Activated gamma-delta T cell (primary cell): ENCODE results near the gene KHDRBS1.
"Not testable (repeated sequence)": the region's sequence is repeated elsewhere in the genome, so short reads cannot be mapped to it uniquely, and the experiment has no call there.

Source experiments
- DNase-seq: peaks from one replicate; lab custom pipeline; 2025; lab: John Stamatoyannopoulos, UW
- total RNA-seq, 2 donors: gene quantifications; one replicate each; lab custom pipeline; 2026; lab: John Stamatoyannopoulos, UW

The KHDRBS1 gene
- total RNA-seq, result 94.5 to 110 reads per million in 2 donors

GRCh38 chr1:32013386-32014198 lies at the start of gene KHDRBS1:
TSS of gene KHDRBS1 (plus strand) at chr1:32013868. CDS start at chr1:32013996, 128 bp downstream.
- peak; percentile 97 for DNase-seq

GRCh38 chr1:31970873-31971272 lies 42.8 kb upstream of the KHDRBS1 start:
- DNase-seq, result no peak

- no peak for DNase-seq
These were observed 37.3 kb upstream of the KHDRBS1 start for GRCh38 chr1:31976401-31976800.

GRCh38 chr1:31977385-31978131 lies 36.1 kb upstream of the KHDRBS1 start:
- no peak for DNase-seq

- no peak for DNase-seq
These were observed 34.7 kb upstream of the KHDRBS1 start for GRCh38 chr1:31978843-31979400.

- no peak for DNase-seq
These were observed 32.7 kb upstream of the KHDRBS1 start for GRCh38 chr1:31980835-31981455.

DNA sequence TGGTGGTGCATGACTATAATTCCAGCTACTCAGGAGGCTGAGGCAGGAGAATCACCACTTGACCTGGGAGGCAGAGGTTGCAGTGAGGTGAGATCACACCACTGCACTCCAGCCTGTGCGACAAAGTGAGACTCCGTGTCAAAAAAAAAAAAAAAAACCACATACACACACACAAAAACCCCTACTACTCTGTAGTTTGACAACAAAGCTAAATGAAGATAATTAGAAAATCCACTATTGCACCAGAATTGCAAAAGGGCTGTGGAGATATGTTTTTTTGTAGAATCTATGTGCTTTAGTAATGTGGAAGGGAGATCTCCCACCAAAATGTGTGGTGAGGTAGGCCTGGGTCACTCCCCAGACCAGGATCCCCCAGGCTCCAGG lies 32.2 kb upstream of the KHDRBS1 start:
- DNase-seq, result no peak

GRCh38 chr1:31981972-31982371 lies 31.7 kb upstream of the KHDRBS1 start:
- DNase-seq, result no peak

GRCh38 chr1:31984419-31985347 lies 29.0 kb upstream of the KHDRBS1 start:
- no peak for DNase-seq

- no peak for DNase-seq
These were observed 28.2 kb upstream of the KHDRBS1 start for GRCh38 chr1:31985430-31985829.

- no peak for DNase-seq
These were observed 26.5 kb upstream of the KHDRBS1 start for GRCh38 chr1:31987135-31987619.

- no peak for DNase-seq
These were observed 23.7 kb upstream of the KHDRBS1 start for GRCh38 chr1:31989964-31990363.

DNA sequence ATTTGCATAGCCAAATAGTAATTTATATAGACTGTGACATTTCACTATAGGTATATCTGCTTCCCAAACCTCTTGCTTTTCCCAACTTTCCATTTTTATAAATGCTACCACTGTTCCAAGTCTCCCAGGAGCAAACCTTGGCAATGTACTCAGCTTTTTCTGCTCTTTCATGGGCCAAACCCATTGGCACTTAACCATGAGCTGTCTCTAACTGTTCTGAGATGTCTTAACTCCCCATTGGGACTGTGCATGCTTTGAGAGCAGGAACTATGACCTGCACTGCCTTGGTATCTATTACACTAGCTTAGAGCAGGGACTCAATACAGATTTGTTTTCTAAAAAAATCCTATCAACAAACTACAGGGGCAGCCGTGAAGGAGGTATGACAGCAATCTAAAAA lies 22.5 kb upstream of the KHDRBS1 start:
- DNase-seq, result no peak

DNA sequence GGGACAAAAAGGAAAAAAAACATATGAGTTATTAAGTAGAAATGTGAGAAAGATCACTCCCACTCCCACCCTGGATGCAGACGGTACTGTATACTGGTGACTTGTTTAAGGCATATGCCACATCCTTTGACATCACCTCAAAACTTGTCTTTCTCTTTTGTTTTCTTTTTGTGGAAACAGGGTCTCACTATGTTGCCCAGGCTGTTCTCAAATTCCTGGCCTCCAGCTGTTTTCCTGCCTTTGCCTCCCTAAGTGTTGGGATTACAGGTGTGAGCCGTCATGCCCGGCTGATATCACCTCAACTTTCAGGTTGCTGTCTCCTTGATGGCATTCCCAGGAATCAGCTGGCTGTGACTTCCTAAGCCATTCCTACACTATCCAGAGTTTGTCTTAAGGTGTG lies 18.4 kb upstream of the KHDRBS1 start:
- no peak for DNase-seq

DNA sequence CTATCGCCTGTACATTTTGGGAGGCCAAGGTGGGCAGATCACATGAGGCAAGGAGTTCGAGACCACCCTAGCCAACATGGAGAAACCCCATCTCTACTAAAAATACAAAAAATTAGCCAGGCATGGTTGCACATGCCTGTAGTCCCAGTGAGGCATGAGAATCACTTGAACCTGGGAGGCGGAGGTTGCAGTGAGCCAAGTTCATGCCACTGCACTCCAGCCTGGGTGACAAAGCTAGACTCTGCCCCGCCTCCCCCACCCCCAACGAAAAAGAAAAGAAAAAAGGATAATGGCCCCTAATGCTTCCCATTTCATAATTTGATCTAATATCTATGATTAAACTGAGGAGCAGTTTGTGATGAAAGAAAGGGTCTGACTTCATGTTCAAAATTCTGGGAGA lies 17.5 kb upstream of the KHDRBS1 start:
- DNase-seq, result not testable (repeated sequence)

GRCh38 chr1:32001863-32002262 lies 11.8 kb upstream of the KHDRBS1 start:
- no peak for DNase-seq

DNA sequence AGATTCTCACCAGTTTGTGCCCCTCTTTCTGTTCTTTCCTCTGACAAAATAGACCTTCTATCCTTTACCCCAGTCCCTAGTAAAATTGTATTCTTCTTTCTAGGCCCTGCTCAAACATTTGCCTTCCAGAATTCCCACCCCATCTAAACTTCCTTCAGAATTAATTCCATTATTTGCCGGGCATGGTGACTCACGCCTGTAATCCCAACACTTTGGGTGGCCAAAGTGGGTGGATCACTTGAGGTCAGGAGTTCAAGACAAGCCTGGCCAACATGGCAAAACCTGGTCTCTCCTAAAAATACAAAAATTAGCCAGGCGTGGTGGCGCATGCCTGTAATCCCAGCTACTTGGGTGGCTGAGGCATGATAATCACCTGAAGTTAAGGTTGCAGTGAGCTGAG lies 11.4 kb upstream of the KHDRBS1 start:
- DNase-seq, result not testable (repeated sequence)

DNA sequence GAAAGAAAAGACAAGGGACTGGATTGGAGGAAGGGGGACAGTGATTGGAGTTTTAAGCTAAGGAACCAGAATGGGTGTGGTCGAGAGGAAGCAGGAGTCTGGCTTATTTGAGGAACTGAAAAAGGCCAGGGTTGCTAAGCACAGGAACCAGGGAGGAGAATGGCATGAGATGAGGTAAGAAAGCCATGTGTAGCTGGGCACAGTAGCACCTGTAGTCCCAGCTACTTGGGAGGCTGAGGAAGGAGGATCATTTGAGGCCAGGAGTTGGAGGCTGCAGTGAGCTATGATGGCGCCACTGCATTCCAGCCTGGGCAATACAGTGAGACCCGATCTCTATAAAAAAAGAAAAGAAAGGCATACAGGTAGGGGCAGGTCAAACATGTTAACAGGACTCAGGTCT lies 8.1 kb upstream of the KHDRBS1 start:
- DNase-seq, result no peak

- no peak for DNase-seq
These were observed 6.1 kb upstream of the KHDRBS1 start for GRCh38 chr1:32007591-32007940.

DNA sequence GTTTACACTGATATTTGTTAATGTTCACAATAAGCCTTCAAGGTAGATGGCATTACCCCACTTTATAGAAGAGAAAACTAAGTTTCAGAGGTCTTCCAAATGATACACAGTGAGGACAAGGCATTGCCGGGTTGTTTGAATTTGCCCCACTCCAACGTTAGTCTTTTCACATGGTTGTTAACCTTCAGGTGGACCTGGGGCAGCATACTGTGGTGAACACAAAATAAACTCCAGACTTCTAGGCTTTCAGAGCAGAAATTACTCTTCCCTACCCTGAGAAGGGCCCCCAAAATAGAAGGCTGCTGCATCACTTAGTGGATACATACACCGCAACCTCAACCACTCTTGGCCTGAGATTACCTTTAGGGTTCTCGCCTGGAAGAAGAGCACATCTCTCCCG lies 3.4 kb upstream of the KHDRBS1 start:
- DNase-seq, result no peak

DNA sequence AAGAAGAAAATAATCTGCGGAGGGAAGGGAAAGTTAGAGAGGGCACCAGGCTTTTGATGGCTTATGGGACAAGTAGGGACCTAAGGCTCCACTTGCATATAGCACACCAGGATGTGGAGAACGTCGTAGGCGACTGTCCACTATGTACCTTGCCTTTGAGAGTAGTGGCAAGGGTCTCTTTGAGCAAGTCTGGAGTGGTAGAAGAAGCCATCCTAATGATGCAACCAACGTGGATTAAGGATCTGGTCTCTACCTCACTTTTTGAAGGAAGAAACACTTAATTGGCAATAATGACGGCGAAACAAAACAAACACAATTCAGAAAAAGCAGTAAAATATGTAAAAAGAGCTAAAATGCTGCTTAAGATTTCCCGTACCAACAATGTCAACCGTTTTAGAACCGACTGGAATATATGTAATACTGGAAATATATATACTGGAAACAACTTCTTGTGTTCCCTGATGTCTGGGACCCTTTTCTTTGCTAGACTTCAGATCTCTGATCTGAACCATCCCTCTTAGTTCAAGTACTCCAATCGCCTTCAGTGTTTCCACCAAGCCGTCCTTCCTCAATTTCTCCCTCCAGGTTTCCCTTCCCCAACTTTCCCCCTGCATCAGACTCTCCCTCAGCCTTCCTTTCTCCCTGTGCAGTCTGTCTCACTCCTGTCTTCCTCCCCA lies 821 bp upstream of the KHDRBS1 start:
- DNase-seq, result no peak
